HCT116 (cell line): ENCODE results near the gene USF1.

Experiments
- CEBPB ChIP-seq: IDR thresholded peaks from 2 replicates; pipeline ENCODE4 v1.6.1; 2012; ENCODE audit warnings: low read depth
- EGR1 ChIP-seq: IDR thresholded peaks from 2 replicates; pipeline ENCODE4 v1.6.1; 2012; ENCODE audit warnings: low read depth
- EZH2 ChIP-seq: fragments of 200-600 bp; sonication (generic); IDR thresholded peaks from 2 replicates; pipeline ENCODE4 v1.6.1; 2017; ENCODE audit warnings: antibody characterized with exemption, mixed run types
- EZH2phosphoT487 ChIP-seq: fragments of 200-600 bp; IDR thresholded peaks from 2 replicates; pipeline ENCODE4 v1.6.1; 2018; ENCODE audit warnings: antibody characterized with exemption, borderline replicate concordance
- POLR2A ChIP-seq: IDR thresholded peaks from 2 replicates; pipeline ENCODE4 v1.7.0; 2011; ENCODE audit warnings: borderline replicate concordance; ENCODE audit not compliant: insufficient read depth, insufficient read length; ENCODE audit errors: extremely low read depth
- RAD21 ChIP-seq: IDR thresholded peaks from 2 replicates; pipeline ENCODE4 v1.6.1; 2012; ENCODE audit warnings: low read depth, mild to moderate bottlenecking
- TF ChIP-seq, protein P1 (sequence below): IDR thresholded peaks from 2 replicates; pipeline ENCODE4 v1.6.1; 2012; ENCODE audit warnings: low read depth
- TF ChIP-seq, protein P2 (sequence below), 3 experiments: fragments of 200-600 bp in 1 of 3; sonication (generic) in 1 of 3; IDR thresholded peaks in 2 of 3; conservative IDR thresholded peaks in 1 of 3; 2 replicates each; pipeline ENCODE4 v1.5.1; 2012 to 2017; ENCODE audit warnings: low read depth in 2 of 3, low read length in 2 of 3, antibody characterized with exemption in 1 of 3, borderline replicate concordance in 1 of 3, control low read depth in 1 of 3, mild to moderate bottlenecking in 1 of 3, mixed read lengths in 1 of 3, mixed run types in 1 of 3, moderate library complexity in 1 of 3; ENCODE audit not compliant: insufficient read depth in 1 of 3
- TF ChIP-seq, protein P3 (sequence below): IDR thresholded peaks from 2 replicates; pipeline ENCODE4 v1.6.1; 2012

DNA sequence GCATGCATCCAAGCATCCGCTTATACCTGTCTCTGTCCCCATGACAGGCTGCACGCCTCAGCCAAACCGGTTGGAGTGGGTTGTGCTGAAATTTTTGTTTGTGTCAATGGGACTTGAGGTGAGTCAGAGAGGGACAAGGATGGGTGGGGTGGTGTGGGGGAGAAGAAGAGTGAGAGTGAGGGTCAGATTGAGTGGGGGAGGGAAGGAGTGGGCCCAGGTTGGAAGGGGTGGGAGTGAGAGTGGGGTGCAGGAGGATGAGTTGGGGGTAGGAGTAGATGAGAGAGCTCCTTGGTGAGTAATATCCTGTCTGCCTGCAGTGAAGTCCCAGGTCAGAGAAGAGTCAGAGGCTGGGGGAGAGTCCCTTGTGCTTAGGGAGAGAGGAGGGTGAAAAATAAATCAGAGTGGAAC is 46.8 kb upstream of the USF1 start:
- no peak for TF ChIP-seq CEBPB
- no peak for TF ChIP-seq POLR2A
- TF ChIP-seq, protein P1, sequence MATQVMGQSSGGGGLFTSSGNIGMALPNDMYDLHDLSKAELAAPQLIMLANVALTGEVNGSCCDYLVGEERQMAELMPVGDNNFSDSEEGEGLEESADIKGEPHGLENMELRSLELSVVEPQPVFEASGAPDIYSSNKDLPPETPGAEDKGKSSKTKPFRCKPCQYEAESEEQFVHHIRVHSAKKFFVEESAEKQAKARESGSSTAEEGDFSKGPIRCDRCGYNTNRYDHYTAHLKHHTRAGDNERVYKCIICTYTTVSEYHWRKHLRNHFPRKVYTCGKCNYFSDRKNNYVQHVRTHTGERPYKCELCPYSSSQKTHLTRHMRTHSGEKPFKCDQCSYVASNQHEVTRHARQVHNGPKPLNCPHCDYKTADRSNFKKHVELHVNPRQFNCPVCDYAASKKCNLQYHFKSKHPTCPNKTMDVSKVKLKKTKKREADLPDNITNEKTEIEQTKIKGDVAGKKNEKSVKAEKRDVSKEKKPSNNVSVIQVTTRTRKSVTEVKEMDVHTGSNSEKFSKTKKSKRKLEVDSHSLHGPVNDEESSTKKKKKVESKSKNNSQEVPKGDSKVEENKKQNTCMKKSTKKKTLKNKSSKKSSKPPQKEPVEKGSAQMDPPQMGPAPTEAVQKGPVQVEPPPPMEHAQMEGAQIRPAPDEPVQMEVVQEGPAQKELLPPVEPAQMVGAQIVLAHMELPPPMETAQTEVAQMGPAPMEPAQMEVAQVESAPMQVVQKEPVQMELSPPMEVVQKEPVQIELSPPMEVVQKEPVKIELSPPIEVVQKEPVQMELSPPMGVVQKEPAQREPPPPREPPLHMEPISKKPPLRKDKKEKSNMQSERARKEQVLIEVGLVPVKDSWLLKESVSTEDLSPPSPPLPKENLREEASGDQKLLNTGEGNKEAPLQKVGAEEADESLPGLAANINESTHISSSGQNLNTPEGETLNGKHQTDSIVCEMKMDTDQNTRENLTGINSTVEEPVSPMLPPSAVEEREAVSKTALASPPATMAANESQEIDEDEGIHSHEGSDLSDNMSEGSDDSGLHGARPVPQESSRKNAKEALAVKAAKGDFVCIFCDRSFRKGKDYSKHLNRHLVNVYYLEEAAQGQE, result no peak
- TF ChIP-seq, protein P2, sequence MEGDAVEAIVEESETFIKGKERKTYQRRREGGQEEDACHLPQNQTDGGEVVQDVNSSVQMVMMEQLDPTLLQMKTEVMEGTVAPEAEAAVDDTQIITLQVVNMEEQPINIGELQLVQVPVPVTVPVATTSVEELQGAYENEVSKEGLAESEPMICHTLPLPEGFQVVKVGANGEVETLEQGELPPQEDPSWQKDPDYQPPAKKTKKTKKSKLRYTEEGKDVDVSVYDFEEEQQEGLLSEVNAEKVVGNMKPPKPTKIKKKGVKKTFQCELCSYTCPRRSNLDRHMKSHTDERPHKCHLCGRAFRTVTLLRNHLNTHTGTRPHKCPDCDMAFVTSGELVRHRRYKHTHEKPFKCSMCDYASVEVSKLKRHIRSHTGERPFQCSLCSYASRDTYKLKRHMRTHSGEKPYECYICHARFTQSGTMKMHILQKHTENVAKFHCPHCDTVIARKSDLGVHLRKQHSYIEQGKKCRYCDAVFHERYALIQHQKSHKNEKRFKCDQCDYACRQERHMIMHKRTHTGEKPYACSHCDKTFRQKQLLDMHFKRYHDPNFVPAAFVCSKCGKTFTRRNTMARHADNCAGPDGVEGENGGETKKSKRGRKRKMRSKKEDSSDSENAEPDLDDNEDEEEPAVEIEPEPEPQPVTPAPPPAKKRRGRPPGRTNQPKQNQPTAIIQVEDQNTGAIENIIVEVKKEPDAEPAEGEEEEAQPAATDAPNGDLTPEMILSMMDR (IDR thresholded peaks at IDR 0.05 in 2 of 3, conservative IDR thresholded peaks at IDR 0.05 in 1 of 3; ENCODE audit: borderline replicate concordance in 1 of 3, insufficient read depth in 1 of 3, low read depth in 2 of 3, low read length in 2 of 3), result no peak
- TF ChIP-seq, protein P3, sequence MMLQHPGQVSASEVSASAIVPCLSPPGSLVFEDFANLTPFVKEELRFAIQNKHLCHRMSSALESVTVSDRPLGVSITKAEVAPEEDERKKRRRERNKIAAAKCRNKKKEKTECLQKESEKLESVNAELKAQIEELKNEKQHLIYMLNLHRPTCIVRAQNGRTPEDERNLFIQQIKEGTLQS, result no peak
- no peak for TF ChIP-seq RAD21
- TF ChIP-seq EZH2phosphoT487, result no peak
- TF ChIP-seq EGR1, result no peak
- TF ChIP-seq EZH2, result no peak
